ENCODE results near the gene WIPF1.

- TF ChIP-seq POLR2A (IDR thresholded peaks at IDR 0.05; ENCODE audit: low read depth, low read length) (no peak), TAF1 (IDR thresholded peaks at IDR 0.05; ENCODE audit: borderline replicate concordance, low read depth, low read length) (no peak)
Observed at GRCh38 chr2:174643356-174643755, 45.8 kb upstream of the WIPF1 start.
